Stimulated activated CD8-positive, alpha-beta memory T cell treated with anti-CD3 and anti-CD28 coated beads, Interleukin-4, amount 100 ng/mL, for 1 hour (primary cell): ENCODE results near the gene SSC4D.
"Not testable (repeated sequence)": the region's sequence is repeated elsewhere in the genome, so short reads cannot be mapped to it uniquely, and the experiment has no call there.

Experiments used
- DNase-seq, 2 donors: peaks; one replicate each; pipeline ENCODE4 v3.0.0-alpha.2; 2020; ENCODE audit warnings: low read depth in 2 of 2, low spot score in 1 of 2

The SSC4D gene

DNA sequence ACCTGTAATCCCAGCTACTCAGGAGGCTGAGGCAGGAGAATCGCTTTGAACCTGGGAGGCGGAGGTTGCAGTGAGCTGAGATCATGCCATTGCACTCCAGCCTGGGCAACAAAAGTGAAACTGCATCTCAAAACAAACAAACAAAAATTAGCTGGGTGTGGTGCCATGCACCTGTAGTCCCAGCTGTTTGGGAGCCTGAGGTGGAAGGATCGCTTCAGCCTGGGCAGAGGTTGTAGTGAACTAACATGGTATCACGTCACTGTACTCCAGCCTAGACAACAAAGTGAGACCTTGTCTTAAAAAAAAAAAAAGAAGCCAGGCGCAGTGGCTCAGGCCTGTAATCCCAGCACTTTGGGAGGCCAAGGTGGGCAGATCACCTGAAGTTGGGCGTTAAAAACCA lies 21.7 kb downstream of the SSC4D start:
- DNase-seq, result not testable (repeated sequence)

DNA sequence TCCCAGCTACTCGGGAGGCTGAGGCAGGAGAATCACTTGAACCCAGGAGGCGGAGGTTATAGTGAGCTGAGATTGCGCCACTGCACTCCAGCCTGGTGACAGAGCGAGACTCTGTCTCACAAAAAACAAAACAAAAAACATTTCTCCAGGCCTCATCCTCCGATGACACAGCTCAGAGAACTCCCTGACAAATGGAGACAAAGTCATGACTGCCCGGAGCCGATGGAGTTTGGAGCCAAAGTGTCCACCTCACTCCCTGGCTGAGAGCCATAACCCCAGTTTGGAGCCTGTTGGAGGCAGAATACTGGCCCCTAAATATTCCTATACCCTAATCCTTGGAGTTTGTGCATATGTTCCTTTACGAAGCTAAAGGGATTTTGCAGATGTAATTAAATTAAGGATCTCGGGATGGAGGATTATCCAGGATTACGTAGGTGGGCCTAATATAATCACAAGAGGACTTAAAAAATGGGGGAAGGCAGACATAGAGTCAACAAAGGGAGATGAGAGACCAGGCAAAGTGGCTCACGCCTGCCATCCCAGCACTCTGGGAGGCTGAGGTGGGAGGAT lies 22.7 kb downstream of the SSC4D start:
- no peak for DNase-seq

DNA sequence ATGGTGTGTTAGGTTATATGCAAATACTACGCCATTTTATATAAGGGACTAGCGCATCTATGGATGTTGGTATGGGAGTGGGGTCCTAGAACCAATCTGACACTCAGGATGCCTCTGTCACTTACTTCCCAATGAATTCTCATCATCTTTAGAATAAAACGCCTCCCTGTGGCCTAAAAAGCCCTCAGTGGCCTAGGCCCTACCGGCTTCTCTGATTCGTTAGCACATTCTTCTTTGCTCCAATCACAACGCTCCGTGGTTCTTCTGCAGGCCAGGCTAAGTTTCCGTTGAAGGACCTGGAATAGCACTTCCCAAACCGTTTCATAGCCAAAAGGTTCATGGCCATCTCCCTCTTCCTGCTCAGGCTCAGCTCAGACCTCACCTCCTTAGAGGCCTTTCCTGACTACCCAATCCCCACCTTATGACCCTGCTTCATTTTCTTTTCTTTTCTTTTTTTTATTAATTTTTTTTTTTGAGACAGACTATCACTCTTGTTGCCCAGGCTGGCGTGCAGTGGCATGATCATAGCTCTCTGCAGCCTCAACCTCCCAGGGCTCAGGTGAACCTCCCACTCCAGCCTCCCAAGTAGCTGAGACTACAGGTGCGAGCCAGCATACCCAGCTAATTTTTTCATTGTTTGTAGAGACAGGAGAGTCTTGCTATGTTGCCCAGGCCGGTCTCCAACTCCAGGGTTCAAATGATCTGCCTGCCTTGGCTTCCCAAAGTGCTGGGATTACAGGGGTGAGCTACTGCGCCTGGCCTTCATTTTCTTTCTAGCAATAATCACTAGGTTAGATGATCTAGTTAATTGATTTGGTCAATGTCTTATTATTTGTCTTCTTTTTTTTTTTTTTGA lies 26.2 kb downstream of the SSC4D start:
- DNase-seq, result no peak

DNA sequence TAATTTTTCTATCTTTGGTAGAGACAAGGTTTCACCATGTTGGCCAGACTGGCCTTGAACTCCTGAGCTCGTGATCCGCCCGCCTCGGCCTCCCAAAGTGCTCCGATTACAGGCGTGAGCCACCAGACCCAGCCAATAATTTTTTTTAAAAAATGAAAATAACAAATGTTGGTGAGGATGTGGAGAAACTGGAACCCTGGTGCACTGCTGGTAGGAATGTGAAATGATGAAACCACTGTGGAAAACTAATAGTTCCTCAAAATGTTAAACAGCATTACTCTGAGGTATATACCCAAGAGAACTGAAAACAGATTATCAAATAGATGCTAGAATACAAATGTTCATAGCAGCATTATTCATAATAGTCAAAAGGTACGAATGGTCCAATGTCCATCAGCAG lies 27.7 kb downstream of the SSC4D start:
- no peak for DNase-seq

DNA sequence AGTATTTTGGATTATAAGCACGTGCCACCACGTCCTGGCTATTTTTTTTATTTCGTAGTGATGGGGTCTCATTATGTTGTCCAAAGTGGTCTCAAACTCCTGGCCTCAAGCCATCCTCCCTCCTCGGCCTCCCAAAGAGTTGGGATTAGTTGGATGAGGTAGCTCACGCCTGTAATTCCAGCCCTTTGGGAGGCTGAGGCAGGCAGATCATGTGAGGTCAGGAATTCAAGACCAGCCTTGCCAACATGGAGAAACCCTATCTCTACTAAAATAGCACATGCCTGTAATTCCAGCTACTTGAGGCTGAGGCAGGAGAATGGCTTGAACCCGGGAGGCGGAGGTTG lies 28.9 kb downstream of the SSC4D start:
- no peak for DNase-seq

DNA sequence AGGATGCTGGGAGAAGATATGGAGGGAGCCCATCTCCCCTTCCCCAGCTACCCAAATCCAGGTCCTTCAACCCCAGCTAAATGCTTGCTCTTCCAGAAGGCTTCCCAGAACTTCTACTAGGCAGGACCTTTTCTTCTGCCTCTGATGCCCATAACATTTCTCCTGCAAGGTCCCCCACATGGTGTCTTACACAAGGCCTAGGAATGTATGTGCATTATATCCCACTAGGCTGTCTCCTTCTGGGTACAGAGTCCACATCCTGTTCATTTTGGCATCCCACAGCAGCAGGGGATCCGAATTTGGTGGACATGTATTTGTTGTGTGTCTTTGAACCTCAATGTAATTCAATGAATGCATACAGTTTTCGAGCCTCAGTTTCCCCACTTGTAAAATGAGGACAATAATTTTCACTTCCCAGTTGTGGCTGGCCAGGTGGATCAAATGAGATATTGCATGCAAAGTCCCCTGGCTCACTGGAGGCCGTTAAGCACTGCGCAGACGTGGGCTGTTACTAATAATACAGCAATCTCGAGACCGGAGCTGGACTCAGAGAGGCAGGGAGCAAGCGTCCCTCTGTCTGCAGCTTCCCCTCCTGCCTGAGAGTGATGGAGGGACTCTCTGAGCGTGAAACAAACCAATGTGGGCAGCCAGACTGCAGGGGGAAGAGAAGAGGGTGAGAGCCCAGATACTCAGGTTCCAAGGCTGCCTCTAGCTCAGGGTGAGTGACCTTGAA lies 32.1 kb downstream of the SSC4D start:
- DNase-seq, result no peak

DNA sequence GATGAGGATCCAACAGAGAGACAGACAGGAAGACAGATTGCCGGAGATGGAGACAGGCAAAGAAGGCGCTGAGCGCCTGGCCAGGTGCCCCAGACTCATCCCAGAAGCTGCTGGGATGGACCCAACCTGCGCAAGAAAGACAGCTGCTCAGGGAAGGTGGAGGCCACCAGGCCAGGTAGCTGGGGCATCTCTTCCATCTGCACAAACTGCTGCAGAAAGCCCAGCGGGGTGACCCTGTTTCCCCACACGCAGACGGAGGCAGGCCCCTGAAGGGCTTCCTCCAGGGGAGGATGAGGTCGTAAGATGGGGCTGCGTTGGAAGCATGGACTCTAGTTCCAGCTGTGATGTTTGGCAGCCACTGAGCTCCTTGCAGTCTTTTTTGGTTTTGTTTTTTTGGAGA lies 34.2 kb downstream of the SSC4D start:
- DNase-seq, result no peak

DNA sequence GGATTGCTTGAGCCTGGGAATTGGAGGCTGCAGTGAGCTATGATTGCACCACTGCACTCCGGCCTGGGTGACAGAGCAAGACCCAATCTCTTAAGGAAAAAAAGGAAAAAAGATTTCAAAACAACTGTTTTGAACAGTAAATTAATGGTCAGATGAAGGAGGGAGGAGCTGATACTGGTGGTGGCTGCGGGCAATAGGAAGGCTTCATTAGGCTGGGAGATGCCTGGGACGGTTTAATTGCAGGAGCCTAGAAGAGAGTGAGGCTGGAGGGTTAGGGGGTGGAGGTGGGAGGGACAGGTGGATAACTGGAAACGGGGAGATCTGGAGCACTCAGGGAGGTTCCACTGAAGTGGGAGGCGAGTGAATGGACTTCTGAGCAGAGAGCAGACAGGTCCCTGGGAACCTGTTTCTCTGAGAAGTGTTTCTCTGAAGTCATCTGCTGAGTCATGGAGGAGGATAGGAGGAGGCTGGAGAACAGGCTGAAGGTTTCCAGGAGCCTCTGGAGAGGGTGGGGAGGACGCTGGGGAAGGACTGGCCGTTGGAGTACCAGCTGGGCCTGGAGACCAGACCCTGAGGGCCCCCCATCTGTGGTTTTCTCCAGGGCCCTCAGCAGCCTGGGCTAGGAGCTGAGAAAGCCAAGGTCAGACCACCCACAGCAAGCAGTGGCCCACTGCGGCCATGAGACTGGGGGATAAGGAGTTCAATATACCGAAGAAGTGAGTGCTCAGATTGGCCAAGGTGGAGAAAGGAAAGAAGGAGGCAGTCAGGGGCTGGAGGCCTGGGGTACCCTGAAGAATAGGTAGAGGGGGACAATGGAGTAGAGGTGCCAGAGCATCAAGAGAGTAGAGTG lies 36.3 kb downstream of the SSC4D start:
- no peak for DNase-seq

DNA sequence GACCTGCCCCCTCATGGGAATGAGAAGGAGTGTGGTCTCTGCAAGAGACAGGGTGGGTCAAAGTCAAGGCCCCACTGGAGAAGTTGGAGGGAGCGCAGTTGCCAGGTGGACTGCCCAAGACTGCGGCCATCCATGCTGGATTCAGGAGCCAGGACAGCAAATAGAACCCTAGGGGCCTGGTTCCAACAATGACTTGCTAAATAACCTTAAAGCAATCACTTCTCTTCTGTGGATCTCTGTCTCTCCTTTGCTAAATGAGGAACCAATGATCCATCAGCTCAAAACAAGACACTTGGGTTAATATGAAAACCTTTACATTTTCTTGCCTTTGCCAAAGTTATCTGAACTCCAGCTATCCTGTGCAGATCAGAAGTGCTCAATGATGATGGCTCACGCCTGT lies 38.1 kb downstream of the SSC4D start:
- no peak for DNase-seq

DNA sequence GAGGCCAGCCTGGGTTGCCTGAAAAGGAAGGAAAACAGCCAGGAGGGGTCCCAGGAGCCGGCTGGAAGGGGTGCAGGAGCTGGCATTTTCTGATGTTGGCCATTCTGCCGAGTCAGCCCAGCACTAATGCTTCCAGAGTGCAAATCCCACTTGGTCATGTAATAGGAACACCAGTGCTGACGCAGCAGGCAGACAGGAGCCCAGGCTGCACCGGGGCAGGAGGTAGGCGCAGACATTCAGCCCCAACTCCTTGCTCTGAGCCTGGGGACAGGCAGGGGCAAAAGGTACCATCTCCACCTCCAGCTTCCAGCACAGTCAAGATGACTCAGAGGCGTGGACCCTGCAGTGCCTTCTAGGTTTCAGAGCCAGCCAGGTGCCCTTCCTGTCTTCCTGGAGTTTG lies 40.5 kb downstream of the SSC4D start:
- no peak for DNase-seq

DNA sequence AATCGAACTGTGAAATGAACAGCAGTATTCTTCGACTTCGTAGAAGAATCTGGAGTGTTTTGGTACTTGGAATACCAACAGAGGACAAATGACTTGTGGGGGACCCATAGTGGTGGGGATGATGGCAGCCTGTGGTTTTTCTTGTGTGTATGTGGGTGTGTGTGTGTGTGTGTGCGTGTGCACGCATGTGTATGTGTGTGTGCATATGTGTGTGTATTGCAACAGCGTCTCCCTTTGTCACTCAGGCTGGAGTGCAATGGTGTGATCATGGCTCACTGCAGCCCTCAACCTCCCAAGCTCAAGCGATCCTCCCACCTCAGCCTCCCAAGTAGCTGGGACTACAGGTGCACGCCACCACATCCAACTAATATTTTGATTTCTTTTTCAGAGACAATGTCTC lies 41.3 kb downstream of the SSC4D start:
- DNase-seq, result no peak

DNA sequence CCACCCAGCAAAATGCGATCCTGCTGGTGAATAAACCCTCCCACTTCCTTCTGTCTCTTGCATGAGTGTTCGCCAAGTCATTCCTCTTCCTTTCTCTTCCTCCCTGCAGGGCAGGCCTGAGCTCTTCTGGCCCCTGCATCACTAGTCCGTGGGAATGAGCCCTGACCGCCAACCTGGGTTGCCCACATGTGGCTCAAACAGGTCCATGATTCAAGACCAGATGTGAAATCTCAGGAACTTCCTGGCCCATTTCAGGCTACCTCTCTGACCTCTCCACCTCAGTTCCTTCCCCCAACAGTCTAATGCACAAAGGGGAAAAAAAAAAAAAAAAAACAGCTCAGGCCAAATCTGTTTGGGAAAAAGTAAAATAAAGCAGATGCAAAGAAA lies 45.3 kb downstream of the SSC4D start:
- no peak for DNase-seq

DNA sequence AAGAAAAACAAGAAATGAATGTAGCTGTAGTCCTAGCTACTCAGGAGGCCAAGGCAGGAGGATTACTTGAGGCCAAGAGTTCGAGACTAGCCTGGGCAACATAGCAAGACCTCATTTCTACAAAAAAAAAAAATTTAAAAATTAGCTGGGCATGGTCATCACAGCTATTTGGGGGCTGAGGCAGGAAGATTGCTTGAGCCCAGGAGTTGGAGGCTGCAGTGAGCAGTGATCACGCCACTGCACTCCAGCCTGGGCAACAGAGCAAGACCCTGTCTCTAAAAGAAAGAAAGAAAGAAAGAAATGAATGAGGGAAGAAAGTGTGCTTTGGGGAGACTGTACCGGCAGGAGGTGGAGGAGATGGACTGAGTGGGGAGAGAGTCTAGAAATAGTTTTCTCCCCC lies 45.7 kb downstream of the SSC4D start:
- not testable (repeated sequence) for DNase-seq

DNA sequence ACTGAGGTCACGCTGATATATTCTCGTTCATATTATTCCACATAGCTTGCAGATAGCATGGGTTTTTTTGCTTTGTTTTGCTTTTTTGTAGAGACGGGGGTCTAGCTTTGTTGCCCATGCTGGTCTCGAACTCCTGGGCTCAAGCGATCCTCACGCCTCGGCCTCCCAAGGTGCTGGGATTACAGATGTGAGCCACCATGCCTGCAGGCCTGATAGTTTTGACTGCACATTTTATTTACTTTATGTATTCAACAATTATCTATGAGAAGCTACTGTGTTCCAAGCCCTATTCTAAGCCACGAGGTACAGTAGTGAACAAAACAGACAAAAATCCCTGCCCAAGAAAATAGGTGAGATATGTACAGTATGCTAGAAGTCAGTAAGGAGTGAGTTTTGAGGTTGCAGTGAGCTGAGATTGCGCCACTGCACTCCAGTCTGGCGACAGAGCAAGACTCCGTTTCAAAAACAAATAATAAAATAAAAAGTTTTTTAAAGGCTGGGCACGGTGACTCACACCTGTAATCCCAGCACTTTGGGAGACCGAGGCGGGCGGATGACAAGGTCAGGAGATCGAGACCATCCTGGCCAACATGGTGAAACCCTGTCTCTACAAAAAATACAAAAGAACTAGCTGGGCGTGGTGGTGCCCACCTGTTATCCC lies 49.4 kb downstream of the SSC4D start:
- no peak for DNase-seq

DNA sequence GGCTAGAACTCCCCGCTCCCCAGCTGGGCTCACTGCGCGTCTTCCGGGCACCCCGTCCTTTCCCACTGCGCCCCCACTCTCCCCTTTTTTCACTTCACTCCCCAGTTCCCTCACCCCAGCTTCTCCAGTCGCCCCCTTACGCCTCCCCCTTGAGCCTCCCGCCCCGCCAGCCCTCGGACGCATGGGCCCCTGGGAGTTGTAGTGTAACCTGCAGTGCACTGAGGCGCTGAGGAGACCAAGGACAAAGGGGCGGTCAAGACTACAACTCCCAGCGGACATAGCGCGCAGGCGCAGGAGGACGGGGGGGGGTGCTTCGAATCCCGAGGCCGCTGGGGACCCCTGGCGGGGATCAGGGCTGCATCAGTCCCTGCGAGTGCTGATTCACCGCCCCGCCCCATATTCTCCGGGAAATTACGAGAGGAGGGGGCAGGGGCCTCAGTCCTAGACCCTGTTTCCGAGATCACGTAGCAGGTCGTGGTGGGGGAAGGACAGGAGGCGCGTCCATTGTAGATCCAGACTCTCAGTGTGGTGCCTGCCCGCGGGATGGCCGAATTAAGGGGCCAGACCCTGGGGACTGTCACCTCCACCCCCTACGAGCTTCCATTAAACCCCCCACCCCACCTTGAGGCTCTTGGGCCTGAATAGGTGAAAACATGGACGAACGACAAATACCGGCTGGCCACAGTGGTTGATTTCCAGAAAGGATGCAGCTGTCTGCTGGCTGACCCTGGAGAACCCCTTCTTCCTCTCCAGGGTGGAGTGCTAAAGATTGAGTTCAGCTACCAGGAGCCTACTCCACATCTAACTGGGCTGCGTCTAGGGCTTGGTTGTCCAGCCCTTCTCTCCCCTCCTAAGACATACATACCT lies 50.2 kb downstream of the SSC4D start:
- peak; percentile 88 to 89 for DNase-seq

DNA sequence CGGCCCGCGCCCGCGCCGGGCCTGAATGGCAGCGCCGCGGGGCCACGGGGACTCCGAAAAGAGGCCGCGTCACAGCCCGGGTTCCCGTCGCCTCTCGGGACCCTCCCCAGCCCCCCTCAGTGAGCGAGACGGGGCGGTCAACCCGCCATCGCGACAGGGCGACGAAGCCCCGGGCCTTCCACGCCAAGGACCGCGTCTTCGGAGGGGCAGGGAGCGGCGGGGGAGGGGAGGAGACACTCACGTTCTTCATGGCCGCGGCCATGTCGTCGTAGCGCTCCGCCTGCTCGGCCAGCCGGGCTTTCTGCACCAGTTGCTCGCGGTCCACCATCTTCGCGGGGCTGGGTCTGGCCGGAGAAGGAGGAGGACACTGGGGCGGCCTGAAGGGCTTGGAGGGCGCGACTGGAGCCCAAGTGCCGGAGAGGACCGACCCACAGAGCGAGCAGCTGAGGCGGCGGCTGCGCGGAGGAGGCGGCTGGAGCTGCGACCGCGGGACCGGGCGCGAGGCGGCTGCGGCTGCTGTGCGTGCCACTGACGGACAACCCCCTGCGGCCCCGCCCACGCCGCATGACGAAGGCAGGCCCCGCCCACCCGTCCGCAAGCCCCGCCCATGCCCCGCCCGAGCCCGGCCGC lies 50.9 kb downstream of the SSC4D start, which contains the start of gene YWHAG:
Gene YWHAG, minus strand, starts transcription at position 511 of the 630 bp plus-strand sequence. Its CDS starts 183 bp downstream, at position 328.
- DNase-seq, result peak; percentile 65 to 82

DNA sequence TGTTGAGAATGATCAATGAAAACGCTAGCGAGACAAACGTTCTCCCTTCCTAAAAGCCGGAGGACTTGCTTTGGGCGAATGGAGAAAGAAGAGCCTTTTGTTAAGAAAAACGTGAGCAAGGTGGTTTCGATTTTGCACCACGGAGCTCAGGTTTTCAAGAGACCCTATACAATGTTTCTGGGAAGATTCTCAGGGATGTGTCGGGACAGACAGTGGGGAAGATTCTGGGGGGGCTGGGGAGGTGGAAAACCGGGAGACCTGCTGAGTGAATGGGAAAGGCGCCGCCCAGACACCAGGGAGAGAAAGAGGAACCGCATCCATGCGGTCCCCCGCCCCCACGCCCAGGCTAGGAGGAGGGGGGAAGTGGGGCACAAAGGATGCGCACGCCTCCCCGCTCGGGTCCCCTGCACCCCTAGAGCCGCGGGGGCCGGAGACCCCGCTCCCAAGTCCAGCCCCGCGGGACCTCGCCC lies 51.5 kb downstream of the SSC4D start:
- DNase-seq, result no peak

DNA sequence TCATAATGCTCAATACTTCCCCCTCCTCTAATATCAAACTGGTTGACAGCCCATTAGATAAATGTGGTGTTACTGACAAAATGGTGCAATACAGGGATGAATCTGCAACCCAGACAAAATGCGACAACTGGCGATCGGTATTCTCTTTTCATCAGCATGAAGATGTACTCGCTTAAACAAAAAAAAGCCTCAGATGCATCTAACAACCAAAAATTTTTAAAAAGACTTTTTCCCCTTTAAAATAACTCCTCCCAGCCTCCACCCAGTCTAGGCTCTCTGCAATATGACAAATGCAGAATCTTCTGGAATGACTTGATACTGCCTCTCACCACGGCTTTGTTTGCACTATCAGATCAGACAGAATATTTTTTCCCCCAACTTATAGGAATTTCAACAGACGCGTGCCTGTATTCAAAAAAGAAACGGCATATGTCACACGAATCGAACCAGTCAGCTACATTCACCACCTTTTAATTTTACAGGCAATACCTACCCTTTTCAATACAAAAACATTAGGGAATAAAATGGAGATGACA lies 52.0 kb downstream of the SSC4D start:
- no peak for DNase-seq

DNA sequence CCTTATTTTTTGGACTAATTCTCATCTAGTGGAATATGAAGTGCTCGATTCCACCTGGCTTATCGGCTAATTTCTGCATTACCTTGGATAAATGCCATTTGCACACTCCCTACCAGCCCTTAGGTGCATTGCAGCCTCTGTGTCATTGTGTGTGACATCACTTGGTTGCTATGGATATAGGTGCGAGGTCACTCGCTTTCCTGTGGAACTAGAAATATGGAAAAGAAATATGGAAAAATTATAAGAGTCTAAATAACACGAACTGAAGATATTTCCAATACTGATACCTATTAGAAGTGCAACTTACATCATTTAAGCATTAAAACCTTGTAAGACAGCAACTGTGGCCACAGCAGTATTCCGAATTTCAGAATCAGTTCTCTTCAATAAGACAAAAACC lies 52.7 kb downstream of the SSC4D start:
- no peak for DNase-seq
